CD4-positive, alpha-beta T cell treated with Interferon gamma for 1 hour (primary cell): ENCODE measurements around the gene FAM227A.
"Not testable (repeated sequence)": the region's sequence is repeated elsewhere in the genome, so short reads cannot be mapped to it uniquely, and the experiment has no call there.

Source experiments
- DNase-seq: peaks from one replicate; pipeline ENCODE4 v3.0.0-alpha.2; 2020

The FAM227A gene

DNA sequence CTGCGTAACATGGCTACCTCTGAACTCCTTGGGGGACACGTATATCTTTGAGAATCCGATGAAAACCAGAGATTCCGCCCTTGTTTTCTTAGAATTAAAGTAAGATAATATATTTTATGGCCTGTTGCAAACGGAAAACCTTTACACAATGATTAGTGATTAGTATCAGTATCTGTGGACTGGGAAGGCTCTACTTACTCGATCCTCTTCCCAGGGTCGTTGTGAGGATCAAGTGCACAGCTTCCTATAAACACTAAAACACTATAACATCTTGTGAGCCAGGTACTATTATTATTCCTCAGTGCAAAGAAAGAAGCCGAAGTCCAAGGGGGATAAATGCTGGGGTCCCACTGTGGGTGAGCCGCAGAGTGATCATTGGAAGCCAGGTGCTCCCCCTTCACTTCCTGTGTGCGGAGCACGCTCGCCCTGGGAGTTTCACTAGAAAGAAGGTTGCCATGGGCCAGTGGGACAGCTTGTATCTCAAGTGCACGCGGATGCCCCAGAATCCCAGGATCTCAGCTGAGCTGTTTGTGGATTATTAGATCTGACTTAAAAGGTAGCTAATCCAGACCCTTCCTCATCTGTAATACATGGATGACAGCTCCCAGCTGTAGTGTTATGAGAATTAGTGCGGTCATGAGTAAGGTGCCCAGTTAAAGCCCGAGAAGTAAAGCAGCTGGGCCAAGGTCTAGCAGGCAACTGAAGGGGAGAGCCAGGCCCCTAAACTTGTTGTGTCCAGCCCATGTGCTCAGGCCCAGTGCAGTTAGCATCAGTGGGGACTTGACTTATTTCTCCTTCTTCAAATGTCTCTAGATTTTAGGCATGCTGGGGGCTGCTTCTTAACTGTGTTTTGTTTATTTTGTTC is 1.1 kb upstream of the FAM227A start:
- DNase-seq, result peak; percentile 4

DNA sequence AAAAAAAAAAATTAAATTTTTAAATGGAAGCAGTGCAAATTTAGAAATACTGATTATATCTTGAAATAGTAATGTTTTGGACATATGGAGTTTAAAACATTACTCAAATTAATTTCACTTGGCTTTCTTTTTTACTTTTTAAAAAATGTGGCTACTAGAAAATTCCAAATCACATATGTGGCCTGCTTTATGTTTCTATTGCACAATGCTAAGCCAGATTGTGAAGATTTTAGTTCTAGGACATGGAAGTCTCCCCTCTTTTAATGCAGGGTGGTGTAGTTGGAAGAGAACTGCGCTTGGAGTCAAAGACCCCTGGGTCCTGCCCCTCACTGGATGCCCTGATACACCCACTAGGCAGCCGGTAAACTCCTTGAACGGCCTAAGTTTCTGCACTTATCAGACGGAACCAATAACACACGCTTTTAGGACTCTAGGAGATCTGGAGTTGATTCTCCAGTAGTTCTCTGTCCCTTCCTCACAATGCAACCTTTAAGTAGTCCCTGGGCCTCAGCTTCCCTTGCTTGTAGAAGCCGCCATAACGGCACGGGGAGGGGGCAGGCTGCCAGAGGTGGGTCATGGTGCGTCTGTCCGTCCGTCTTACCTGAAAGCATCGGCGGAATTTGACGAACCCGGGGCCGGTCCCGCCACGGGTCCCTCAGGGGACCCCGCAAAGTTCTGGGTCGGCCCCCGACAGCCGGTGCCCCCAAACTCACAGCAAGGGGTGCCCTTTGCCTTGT is 505 bp downstream of the FAM227A start:
- DNase-seq, result no peak

DNA sequence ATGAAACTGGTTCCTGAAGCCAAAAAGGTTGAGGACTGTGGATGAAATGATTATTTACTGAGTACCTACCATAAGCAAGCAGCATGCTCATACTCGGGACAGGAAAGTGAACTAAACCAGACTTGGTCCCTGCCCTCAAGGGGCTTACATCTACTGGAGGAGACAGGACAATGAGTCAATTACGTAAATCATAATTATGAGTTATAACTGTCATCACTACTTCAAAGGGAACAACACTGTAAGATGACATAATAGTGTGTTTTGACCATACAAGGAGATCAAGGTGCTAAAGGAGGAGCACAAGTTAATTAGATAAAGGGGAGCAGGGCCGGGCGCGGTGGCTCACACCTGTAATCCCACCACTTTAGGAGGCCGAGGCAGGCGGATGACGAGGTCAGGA is 2.5 kb downstream of the FAM227A start:
- DNase-seq, result no peak

DNA sequence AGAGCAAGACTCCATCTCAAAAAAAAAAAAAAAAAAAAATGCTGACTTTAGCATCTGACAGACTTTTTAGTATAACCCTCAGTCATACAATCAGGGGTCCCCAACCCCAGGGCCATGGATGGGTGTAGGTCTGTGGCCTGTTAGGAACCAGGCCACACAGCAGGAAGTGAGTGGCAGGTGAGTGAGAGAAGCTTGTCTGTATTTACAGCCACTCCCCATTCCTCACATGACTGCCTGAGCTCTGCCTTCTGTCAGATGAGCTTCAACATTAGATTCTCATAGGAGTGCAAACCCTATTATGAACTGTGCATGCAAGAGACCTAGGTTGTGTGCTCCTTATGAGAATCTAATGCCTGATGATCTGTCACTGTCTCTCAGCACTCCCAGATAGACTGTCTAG is 3.3 kb downstream of the FAM227A start:
- DNase-seq, result no peak

DNA sequence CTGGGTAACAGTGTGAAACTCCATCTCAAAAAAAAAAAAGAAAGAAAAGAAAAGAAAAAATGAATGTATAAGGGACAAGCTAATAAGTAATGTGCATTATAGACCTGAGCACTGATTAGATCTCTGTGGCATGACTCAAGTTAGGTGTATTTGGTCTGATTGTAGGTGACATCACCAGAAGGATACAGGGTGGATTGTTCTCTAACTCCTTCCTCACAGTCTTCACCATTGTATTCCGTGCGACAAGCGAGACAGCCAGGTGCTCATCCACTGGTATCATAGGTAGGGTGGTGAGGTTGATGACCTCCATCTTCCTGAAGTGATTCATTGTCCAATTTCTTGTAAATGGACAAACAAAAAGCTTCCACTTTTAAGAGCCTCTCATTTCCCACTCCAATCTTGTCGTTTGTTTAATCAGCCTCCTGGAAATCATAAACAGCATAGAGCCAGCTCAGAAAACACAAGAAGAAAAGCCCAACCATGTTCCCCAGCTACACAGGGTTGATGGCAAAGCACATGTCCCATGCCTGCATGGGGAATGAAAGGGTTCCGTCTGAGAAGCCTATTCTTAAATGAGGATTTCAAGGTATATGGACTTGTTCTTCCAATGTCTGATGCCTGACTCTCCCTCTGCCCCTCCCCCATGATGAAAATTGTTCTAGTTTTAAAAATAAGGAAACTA is 6.2 kb downstream of the FAM227A start:
- DNase-seq, result no peak

DNA sequence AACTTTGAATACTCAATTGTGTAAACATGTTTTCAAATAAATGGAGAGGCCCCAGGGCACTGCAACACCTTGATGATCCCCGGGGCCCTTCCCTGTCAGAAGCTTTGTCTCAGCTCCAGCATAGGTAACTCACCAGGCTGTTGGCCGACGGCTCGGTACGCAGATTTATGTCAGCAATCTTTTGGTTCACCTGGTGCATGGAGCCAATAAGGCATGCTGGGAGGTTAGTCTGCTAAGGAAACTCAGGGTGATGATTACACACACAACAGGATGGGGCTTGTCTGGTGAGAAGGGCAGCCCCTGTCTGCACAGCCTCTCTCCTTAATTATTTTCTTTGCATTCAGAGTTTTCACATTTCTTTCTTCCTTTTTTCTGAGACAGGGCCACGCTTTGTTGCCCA is 10.8 kb downstream of the FAM227A start:
- no peak for DNase-seq

DNA sequence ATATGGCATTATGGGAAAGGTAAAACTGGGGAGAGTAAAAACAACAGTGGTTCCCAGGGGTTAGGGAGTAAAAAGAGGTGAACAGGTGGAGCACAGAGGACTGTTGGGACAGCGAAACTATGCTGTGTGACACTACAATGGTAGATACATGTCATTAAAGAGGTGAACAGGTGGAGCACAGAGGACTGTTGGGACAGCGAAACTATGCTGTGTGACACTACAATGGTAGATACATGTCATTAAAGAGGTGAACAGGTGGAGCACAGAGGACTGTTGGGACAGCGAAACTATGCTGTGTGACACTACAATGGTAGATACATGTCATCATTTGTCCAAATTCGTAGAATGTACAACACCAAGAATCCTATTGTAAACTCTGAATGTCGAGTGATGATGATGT is 11.9 kb downstream of the FAM227A start:
- DNase-seq, result not testable (repeated sequence)

DNA sequence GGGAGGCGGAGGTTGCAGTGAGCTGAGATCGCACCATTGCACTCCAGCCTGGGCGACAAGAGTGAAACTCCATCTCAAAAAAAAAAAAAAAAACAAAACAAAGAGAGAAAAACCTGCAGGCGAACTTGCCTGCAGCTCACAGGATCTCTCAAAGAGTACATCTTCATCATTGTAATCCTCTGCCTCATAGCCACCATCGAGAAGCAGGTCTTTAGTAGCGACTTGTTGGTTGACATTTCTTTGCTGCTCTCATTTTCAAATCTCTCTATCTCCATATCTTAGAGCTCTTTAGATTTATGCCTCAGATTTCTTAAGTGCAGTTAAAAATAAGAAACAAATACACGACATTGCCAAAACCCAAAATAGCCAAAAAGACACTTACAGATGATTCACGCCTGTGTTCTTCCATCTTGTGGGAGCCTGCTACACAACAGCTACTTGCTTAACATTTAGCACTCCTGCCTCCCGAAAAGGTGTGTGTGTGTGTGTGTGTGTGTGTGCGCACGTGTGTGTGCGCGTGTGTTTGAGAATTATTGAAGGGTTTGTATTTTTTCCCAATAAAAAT is 14.6 kb downstream of the FAM227A start:
- no peak for DNase-seq

DNA sequence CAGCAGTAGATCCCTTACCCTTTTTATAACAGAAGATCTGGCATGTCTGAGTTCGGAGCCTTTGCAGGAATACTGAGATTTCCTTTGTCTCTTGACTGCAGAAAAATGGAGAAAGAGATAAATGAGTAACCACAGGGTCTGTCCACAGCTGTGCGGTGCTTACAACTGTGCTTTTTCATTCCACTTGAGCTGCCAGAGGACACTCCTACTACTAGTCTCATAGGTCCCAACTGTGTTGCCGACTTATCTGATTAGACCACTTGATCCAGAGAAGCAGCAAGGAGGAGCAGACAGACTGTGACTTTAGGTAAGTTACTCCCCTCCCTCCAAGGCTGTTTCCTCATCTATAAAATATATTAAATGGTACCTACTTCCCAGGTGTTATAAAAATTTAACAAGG is 17.5 kb downstream of the FAM227A start:
- no peak for DNase-seq

DNA sequence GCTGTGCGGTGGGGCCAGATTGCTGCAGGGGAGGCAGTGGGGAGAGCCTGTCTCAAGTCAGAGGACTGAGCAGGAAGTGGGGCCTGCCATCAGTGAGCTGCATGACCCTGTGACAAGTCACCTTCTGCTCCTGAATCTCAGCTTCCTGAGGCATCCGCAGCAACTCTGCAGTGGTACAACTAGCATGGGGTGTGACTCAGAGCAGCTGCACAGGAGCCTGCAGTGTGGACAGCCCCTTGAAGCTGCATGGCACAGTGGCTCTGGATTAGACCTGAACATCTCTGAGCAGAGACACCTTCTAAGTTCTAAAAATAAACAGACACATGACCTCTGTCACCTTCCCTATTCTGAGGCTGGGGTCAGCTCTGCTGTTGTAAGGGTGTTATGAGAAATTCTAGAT is 18.0 kb downstream of the FAM227A start:
- no peak for DNase-seq

DNA sequence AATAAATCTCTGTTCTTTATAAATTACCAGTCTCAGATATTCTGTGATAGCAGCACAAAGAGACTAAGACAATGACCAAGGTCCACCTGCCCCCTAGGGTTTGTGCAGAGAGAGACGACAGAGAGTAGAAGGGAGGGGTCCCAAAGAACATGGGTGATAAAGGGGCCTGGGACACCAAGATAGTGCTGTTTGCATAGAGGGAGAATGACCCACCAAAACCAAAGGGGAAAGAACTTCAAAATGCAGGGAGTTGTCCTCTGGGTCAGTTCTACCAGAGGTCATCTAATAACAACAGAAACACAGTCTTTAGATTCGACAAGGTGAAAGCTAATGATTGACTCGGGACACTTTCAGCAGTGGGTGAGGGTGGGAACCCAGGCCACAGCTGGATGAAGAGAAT is 23.7 kb downstream of the FAM227A start:
- DNase-seq, result no peak

DNA sequence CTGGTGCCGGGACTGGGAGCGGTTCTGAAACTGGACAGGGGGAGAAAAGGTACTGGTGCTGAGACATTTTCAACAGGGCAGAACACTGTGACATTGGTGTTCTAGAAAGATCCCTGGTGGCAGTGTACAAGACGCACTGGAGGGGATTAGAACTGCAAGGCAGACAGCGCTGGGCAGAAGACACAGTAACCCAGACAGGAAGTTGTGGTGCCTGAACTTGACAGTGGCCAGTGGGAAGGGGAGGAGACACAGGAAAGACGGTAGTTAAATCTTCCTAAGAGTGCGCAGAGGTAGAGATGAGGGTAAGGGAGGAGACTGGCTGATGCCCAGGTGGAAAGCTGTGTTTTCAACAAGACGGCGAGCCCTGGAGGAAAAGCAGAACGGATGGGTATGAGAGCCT is 24.5 kb downstream of the FAM227A start:
- DNase-seq, result no peak

DNA sequence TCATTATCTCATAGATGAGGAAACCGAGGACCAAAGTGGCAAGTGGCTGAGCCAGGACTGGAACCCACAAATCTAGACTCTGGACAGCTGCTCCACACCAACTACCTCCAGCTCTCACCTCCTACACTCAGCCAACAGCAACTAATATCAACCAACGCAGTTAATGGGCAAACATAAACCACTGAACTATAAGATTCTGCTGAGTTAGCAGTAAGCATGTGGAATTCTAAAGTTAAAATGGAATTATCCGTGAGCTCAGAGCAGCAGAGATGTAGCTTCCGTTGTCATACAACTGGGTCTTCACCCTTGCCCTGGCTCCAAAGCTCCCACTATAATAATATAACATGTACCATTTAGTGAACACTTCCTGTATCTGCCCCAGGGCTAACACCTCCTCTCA is 27.1 kb downstream of the FAM227A start:
- DNase-seq, result no peak

DNA sequence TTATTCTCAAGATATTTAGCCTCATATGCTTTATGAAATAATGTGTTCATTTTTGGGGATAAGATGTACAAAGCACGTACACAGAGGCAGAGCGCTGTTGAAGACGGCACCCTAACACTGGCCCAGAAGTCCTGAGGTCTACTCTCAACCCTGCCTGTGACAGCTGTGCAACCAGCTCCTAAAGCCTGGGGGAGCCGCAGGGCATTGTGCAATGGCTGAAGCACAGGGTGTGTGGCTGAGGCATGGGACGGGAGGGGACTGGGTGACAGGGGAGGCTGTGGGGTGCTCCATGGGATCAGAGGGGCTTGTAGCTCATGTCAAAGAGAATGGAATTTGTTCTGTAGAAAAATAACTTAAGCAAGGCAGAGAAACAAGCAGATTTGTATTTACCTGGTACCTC is 27.7 kb downstream of the FAM227A start:
- no peak for DNase-seq

DNA sequence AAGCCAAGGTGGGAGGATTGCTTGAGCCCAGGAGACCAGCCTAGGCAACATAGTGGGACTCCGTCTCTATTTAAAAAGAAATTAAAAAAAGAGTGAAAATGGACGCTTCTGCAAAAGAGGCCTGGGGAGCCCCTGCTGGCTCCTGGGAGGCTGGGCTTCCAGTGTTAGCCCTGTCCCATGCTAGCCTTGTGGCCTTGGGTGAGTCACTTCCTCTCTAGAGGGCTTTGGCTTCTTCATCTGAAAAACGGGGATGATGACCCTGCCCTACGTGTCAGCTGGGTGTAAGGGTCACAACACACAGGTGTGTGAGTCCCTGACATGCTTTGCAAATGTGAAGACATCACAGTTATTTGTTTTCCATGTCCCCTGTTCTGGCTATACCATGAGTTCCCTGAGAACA is 32.8 kb downstream of the FAM227A start:
- no peak for DNase-seq

DNA sequence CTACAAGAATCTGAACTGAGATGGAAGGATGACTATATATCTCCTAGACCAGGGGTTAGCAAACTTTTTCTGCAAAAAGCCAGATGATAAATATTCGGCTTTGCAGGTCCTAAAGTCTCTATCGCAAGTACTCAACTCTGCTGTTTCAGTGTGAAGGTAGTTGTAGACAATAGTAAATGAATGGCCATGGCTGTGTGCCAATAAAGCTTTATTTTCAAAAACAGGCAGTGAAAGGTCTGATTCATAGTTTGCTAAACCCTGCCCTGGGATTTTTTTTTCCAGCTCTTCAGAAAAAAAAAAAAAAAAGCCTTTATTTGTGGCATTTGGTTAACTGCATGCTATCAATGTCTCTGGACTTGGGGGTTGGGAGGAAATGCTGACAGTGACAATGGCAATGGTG is 37.5 kb downstream of the FAM227A start:
- no peak for DNase-seq

DNA sequence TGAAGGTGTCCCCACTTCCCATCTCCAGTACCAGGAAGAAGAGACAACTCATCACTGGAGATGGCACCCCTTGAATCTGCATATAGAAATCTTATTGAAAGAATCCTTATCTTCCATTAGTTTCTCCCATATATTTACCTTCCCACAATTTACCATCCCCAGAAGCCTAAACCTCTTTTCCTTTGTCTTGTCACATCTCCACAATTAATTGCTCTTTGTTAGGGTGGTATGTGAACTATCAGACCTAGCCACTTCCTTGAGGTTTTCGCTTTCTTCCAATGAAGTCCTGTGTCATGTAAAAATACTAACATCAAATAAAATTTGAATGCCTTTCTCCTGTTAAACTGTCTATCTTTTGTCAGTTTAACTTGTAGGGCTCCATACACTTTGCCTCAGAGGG is 37.9 kb downstream of the FAM227A start:
- no peak for DNase-seq

DNA sequence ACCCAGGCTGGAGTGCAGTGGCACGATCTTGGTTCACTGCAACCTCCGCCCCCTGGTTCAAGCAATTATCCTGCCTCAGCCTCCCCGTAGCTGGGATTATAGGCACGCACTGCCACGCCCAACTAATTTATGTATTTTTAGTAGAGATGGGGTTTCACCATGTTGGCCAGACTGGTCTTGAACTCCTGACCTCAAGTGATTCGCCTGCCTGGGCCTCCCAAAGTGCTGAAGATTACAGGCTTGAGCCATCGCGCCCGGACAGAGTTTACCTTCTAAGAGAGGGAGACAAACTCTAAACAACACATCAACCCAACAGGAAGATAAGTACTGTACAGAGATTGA is 41.2 kb downstream of the FAM227A start:
- not testable (repeated sequence) for DNase-seq

DNA sequence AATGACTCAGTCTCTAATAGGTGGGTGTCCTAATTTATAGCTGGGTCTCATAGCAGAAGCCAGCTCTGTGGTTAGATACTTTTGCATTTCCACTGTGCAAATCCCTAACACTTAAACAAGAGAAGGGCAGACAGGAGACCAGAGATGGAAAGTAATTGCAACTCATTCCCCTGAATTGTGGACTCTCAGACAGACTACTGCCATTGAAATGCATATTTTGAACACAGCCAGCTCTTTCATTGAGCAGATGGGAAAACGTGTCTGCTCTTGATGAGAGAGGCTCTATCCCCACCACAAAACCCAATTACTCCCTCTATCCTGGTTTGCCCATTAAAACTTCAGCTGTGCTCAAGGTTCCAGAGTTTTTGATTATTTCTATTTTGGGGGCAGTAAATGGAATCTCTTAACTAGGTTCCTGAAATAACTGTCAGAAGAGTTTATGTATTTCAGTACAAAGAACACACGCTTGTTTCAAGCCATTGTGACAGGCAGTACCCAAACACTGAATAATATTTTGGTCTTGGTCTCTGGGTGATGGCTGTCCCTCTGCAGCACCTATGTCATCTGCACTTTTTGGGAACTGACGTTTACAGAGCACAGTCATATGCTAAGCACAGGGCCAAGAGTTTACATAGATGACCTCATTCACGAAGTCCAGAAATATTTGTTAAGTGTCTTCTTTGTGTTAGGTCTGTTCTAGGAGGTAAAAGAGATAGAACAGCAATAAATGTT is 41.7 kb downstream of the FAM227A start:
- DNase-seq, result no peak

DNA sequence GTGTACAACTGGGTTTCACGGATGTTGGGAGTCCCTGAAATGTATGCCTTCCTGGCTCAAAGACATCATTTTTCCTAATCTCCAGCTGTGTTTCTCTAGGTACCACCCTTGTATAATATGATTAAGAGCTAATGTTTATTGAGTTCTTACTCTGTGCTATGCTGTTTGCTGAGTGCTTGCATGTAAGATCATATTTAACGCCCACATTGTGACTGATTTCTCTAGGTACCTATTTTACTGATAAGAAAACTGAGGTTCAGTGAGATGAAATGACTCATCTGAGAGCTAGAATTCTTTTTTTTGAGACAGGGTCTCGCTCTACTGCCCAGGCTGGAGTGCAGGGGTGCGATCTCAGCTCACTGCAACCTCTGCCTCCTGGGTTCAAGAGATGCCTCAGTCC is 42.6 kb downstream of the FAM227A start:
- DNase-seq, result no peak

DNA sequence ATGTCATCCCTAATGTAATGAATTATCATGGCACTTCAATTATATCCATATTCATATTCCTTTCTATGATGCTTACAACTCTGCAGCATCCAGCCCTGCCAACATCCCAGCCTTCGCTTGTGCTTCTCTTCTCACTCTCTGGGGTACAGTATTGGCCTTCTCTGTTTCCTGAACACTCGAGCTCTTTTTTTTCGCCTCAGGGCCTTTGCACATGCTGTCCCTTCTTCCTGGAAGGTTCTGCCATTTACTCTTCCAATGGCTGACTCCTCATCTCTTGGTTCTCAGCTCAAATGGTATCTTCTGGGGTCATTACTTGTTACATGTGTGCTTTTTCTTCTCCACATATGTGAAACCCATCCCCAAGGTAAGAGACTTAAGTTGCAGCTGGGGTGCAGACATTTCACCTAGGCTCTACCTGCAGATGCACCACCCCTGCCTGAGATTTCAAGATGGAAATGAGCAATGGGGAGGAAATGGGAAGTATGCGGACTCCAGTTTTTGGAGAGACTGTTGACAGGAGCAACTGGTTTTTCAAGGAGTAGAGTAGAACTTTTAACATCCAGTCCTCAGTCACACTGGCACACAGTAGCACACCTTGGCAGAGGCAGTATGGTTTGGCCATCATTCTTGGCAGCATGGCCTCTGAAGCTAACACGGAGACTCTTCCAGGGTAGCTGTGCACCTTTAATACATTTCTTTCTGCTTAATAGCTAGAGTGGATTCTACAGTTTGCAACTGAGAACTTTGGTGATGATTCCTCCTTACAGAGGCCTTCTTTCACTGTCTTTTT is 43.8 kb downstream of the FAM227A start:
- DNase-seq, result no peak

DNA sequence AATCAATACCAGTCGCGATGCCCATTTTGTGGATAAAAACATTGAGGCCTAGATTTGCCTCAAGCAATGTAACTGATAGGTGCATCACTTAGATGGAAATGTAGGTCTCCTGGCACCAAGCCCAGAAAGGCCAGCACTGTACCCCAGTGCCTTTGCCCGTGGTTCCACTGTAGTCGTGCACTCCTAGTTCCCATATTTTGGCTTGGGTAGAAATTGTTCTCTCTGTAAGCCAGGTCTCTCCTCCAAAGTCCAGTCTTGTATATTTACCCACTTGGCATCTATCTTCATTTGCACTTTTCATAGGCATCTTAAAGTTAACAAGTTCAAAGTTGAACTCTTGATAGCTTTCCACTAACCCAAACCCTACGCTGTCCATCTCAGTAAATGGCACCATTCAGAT is 44.6 kb downstream of the FAM227A start:
- DNase-seq, result no peak
